IMR-90 (cell line): Measurements from ENCODE around the gene CRYGA. TPM values are rescaled to one million over a fixed set of nuclear protein-coding genes. Genes with fewer than 3 reads are reported as not detected.

ENCODE experiments used
- ATAC-seq: fragments of 200-7000 bp; cut with Tn5 transposase; 2 replicates; pipeline ENCODE4 v1.9.1; 2020; ENCODE audit warnings: low read depth, mild to moderate bottlenecking, moderate library complexity
- BruUV-seq: library from RNA; stranded (reverse); fragments of 400-500 nt; replicated peaks from 2 replicates; lab custom pipeline; 2021; lab: Mats Ljungman, UMichigan
- CTCF ChIA-PET: fragments of 300-600 bp; formaldehyde crosslinking; extraction: SDS; loops from one replicate; lab custom pipeline; 2021; ENCODE audit warnings: antibody characterized with exemption; lab: Yijun Ruan, JAX
- POLR2A ChIA-PET: fragments of 300-600 bp; sonication (Branson Sonifier 250); formaldehyde crosslinking; loops from one replicate; lab custom pipeline; 2022; ENCODE audit warnings: antibody characterized with exemption; ENCODE audit not compliant: unreplicated experiment; lab: Charles Lee
- DNase-seq: peaks from one replicate; pipeline ENCODE4 v3.0.0; 2013
- H2AFZ ChIP-seq: replicated peaks from 2 replicates; pipeline ENCODE3; 2013; ENCODE audit warnings: low read length, mild to moderate bottlenecking; ENCODE audit not compliant: poor library complexity
- H2AK5ac ChIP-seq: 2 replicates; pipeline ENCODE4 v1.6.1; 2013; ENCODE audit warnings: low read depth, low read length, inconsistent platforms
- H2AK9ac ChIP-seq: replicated peaks from 2 replicates; pipeline ENCODE3; 2013; ENCODE audit warnings: mild to moderate bottlenecking, low read depth, low read length, moderate library complexity; ENCODE audit not compliant: poor library complexity
- H2BK120ac ChIP-seq: 2 replicates; pipeline ENCODE4 v1.6.1; 2013; ENCODE audit warnings: low read depth, low read length, inconsistent platforms
- H2BK15ac ChIP-seq: 3 replicates; pipeline ENCODE4 v1.6.1; 2013; ENCODE audit warnings: low read depth, low read length, inconsistent platforms
- H2BK20ac ChIP-seq: 2 replicates; pipeline ENCODE4 v1.6.1; 2013; ENCODE audit warnings: low read depth, mild to moderate bottlenecking, inconsistent platforms, low read length, moderate library complexity
- H2BK5ac ChIP-seq: 2 replicates; pipeline ENCODE4 v1.6.1; 2013; ENCODE audit warnings: mild to moderate bottlenecking, low read depth, low read length, inconsistent platforms; ENCODE audit not compliant: poor library complexity, severe bottlenecking
- H3K14ac ChIP-seq: replicated peaks from 2 replicates; pipeline ENCODE4 v1.6.1; 2013; ENCODE audit warnings: low read depth, low read length, inconsistent platforms
- H3K18ac ChIP-seq: 2 replicates; pipeline ENCODE4 v1.6.1; 2013; ENCODE audit warnings: low read depth, low read length, control low read depth
- H3K23ac ChIP-seq: 2 replicates; pipeline ENCODE4 v1.6.1; 2013; ENCODE audit warnings: low read depth, low read length, inconsistent platforms
- H3K27ac ChIP-seq: 2 replicates; pipeline ENCODE4 v1.5.1; 2013; ENCODE audit warnings: mild to moderate bottlenecking, control low read depth, low read length; ENCODE audit not compliant: insufficient read depth
- H3K27me3 ChIP-seq: 2 replicates; pipeline ENCODE4 v1.6.1; 2013; ENCODE audit warnings: low read length; ENCODE audit not compliant: control insufficient read depth, insufficient read depth
- H3K36me3 ChIP-seq: 2 replicates; pipeline ENCODE4 v1.6.1; 2013; ENCODE audit warnings: low read length, mixed read lengths; ENCODE audit not compliant: control insufficient read depth, insufficient read depth
- H3K4ac ChIP-seq: 2 replicates; pipeline ENCODE4 v1.6.1; 2013; ENCODE audit warnings: low read depth, low read length, inconsistent platforms
- H3K4me1 ChIP-seq: 2 replicates; pipeline ENCODE4 v1.6.1; 2013; ENCODE audit warnings: low read length, mixed read lengths; ENCODE audit not compliant: control insufficient read depth, insufficient read depth
- H3K4me2 ChIP-seq: 2 replicates; pipeline ENCODE4 v1.6.1; 2013; ENCODE audit warnings: low read depth, mild to moderate bottlenecking, control low read depth, low read length, moderate library complexity
- H3K4me3 ChIP-seq: 2 replicates; pipeline ENCODE4 v1.5.1; 2013; ENCODE audit warnings: low read depth, mild to moderate bottlenecking, control low read depth, low read length, moderate library complexity; ENCODE audit not compliant: insufficient read depth
- H3K56ac ChIP-seq: 2 replicates; pipeline ENCODE4 v1.6.1; 2013; ENCODE audit warnings: low read length, inconsistent platforms; ENCODE audit not compliant: insufficient read depth; ENCODE audit errors: extremely low read depth
- H3K79me1 ChIP-seq, 2 experiments: 2 replicates each; pipeline ENCODE4 v1.6.1; 2013; ENCODE audit warnings: low read length in 2 of 2, inconsistent platforms in 1 of 2, low read depth in 1 of 2
- H3K9ac ChIP-seq: 2 replicates; pipeline ENCODE4 v1.6.1; 2013; ENCODE audit warnings: low read depth, low read length, control low read depth
- H3K9me1 ChIP-seq: 2 replicates; pipeline ENCODE4 v1.6.1; 2013; ENCODE audit warnings: low read length, inconsistent platforms; ENCODE audit not compliant: insufficient read depth
- H3K9me3 ChIP-seq: 2 replicates; pipeline ENCODE4 v1.6.1; 2013; ENCODE audit warnings: low read length; ENCODE audit not compliant: control insufficient read depth, insufficient read depth
- H4K20me1 ChIP-seq: 2 replicates; pipeline ENCODE4 v1.6.1; 2013; ENCODE audit warnings: low read length, inconsistent platforms; ENCODE audit not compliant: insufficient read depth
- H4K5ac ChIP-seq: 2 replicates; pipeline ENCODE4 v1.6.1; 2013; ENCODE audit warnings: mild to moderate bottlenecking, low read depth, low read length, control low read depth
- H4K8ac ChIP-seq, 2 experiments: 2 replicates each; pipeline ENCODE4 v1.6.1; 2013; ENCODE audit warnings: low read depth in 2 of 2, low read length in 2 of 2, control low read depth in 1 of 2, inconsistent platforms in 1 of 2
- H4K91ac ChIP-seq: 2 replicates; pipeline ENCODE4 v1.6.1; 2013; ENCODE audit warnings: low read depth, low read length, inconsistent platforms; ENCODE audit not compliant: insufficient read depth
- MAFK ChIP-seq: IDR thresholded peaks from 2 replicates; pipeline ENCODE4 v1.6.1; 2012; ENCODE audit warnings: low read depth, low read length, improper control_type of control experiment
- RAD21 ChIP-seq: IDR thresholded peaks from 2 replicates; pipeline ENCODE4 v1.6.1; 2012; ENCODE audit warnings: low read length, improper control_type of control experiment
- RFX5 ChIP-seq: IDR thresholded peaks from 2 replicates; pipeline ENCODE4 v1.8.0; 2012; ENCODE audit warnings: low read depth, mild to moderate bottlenecking, low read length, moderate library complexity
- WGBS, 2 experiments: methylation state at CpG; one replicate each; pipeline versions ENCODE4 v1.1.5 to v1.1.7; 2013; ENCODE audit warnings: missing lambda C conversion rate in 2 of 2; ENCODE audit not compliant: insufficient read length in 1 of 2; ENCODE audit errors: extremely low coverage in 2 of 2; 5-methylcytosine and 5-hydroxymethylcytosine counted together
- dilution Hi-C: fragments of 300-500 bp; cut with HindIII; formaldehyde crosslinking; loops from one replicate; pipeline ENCODE4 v1.14.3; 2018; ENCODE audit warnings: low sequenced_read_pairs; ENCODE audit not compliant: unreplicated experiment
- in situ Hi-C: fragments of 300-500 bp; cut with MboI; formaldehyde crosslinking; loops from 3 replicates; pipeline ENCODE4 v1.14.3; 2019; ENCODE audit warnings: low sequenced_read_pairs, inconsistent platforms, mixed read lengths
- intact Hi-C: fragments of 100-400 bp; cut with micrococcal nuclease; formaldehyde crosslinking; loops from 2 replicates; pipeline ENCODE4 v1.10.0; 2022
- polyA plus RNA-seq, 3 experiments: library from polyadenylated mRNA; depleted of rRNA; stranded (reverse); fragments of >200 nt; gene quantifications; 2 replicates each; pipeline ENCODE4 v1.2.3, GENCODE V29; 2012; ENCODE audit warnings: low replicate concordance in 1 of 3
- total RNA-seq: library from RNA; depleted of rRNA; stranded (reverse); fragments of >200 nt; gene quantifications from 2 replicates; pipeline ENCODE4 v1.2.3, GENCODE V29; 2012

The CRYGA gene
- total and polyA plus RNA-seq, 2 of the 4 experiments (the other 2 are of a cell fraction), result not detected

- Histone ChIP-seq H3K14ac (no peak overlapping the region), H3K4me3 (no peak overlapping the region), H3K9ac (no peak overlapping the region), H3K4ac (no peak overlapping the region), H2AFZ (no peak overlapping the region), H3K27me3 (peaks cover 1% of the 10 kb centered on the region; the same call in 1 of the 2 replicates), H3K27ac (no peak overlapping the region), H2BK20ac (no peak overlapping the region), H3K79me1 (no peaks in the 10 kb centered on the region), H2BK15ac (no peak overlapping the region), H4K91ac (no peak overlapping the region), H3K36me3 (no peaks in the 10 kb centered on the region), H3K4me1 (no peaks in the 10 kb centered on the region), H4K8ac (no peak overlapping the region), H3K56ac (no peak overlapping the region), H2AK9ac (no peak overlapping the region), H3K4me2 (no peak overlapping the region), H4K20me1 (no peaks in the 10 kb centered on the region), H3K18ac (no peak overlapping the region), H3K9me1 (no peaks in the 10 kb centered on the region), H3K9me3 (no peaks in the 10 kb centered on the region), H3K23ac (no peak overlapping the region), H2BK5ac (no peak overlapping the region), H4K5ac (no peak overlapping the region), H2BK120ac (no peak overlapping the region), H2AK5ac (no peak overlapping the region)
- ChIA-PET CTCF (interaction anchor here (1.0 kb wide), 1 partner anchor 17 kb away, joined by 3 read pairs; no protein-coding TSS in a partner anchor), POLR2A (no interaction called here)
- in situ Hi-C loops (no loop called here), intact Hi-C loops (no loop called here), dilution Hi-C loops (no loop called here)
- no peak for DNase-seq
- no peak for ATAC-seq
- TF ChIP-seq MAFK, result no peak
- no peak for TF ChIP-seq RFX5
- TF ChIP-seq RAD21, result no peak
- no TSS peak for BruUV-seq
- 19% methylated on average over 2 of the region's 6 CpGs; no CpG with 5 or more reads in 1 of the 2 experiments for WGBS, 2 experiments
These were observed 32.7 kb downstream of the CRYGA start for GRCh38 chr2:208130712-208131110.
